ENCODE data around the gene XXYLT1. TPM values are rescaled to one million over a fixed set of nuclear protein-coding genes. Genes with fewer than 3 reads are reported as not detected.

XXYLT1 gene
- total RNA-seq, 2 experiments from 2014 or later: 3.1 to 3.7 TPM

GRCh38 chr3:195165790-195166189, 105.2 kb downstream of the XXYLT1 start:
- H3K4me1 Mint-ChIP-seq (ENCODE audit: low read depth): peaks cover 25% of the 10 kb centered on the region

DNA sequence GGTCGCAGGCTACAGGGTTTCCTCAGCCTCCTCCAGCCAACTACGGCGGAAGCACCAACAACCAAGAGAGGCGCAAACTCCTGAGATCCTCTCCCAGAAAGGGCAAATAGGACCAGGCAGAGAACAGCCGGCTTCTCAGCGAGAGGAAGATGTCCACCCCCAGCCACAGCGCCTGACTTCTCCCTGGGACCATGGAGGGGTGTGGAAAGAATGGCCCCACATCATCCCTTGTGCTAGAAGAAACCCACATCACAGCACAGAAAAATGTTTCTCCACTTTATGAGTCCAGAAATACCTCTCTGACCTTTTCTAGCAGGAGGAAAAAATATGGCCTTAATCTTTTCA, 105.7 kb downstream of the XXYLT1 start:
- CTCF ChIA-PET: no interaction called here
- ATAC-seq (ENCODE audit: poor library complexity): no peak
- POLR2A ChIA-PET: no interaction called here
- no peak for DNase-seq
- H3K4me1 ChIP-seq (ENCODE audit: insufficient read depth, low read length): peaks cover 26% of the 10 kb centered on the region
- Mint-ChIP-seq H3K9me3 (no peaks in the 10 kb centered on the region), H3K36me3 (ENCODE audit: low read depth) (no peaks in the 10 kb centered on the region), H3K27me3 (no peaks in the 10 kb centered on the region), H3K4me1 (ENCODE audit: low read depth) (peaks cover 25% of the 10 kb centered on the region), H3K4me3 (no peak overlapping the region), H3K27ac (no peak overlapping the region)
- H3K27me3 ChIP-seq (ENCODE audit: control insufficient read depth in 1 of 2, insufficient read depth in 2 of 2, low read length in 2 of 2): no peaks in the 10 kb centered on the region
- H3K9me3 ChIP-seq (ENCODE audit: control insufficient read depth in 1 of 2, insufficient read depth in 1 of 2, low read length in 2 of 2): no peaks in the 10 kb centered on the region
- intact Hi-C loops (cut with DNase I, micrococcal nuclease): no loop called here
- no peak for TF ChIP-seq CTCF (IDR thresholded peaks at IDR 0.05)
- no peak overlapping the region for H3K4me3 ChIP-seq (ENCODE audit: low read length)
- H3K36me3 ChIP-seq (ENCODE audit: insufficient read depth, low read length): no peaks in the 10 kb centered on the region
- H3K27ac ChIP-seq (ENCODE audit: low read depth in 1 of 2, low read length in 2 of 2): no peak overlapping the region

More at GRCh38 chr3:195165790-195166189, 105.2 kb downstream of the XXYLT1 start:
- no peaks in the 10 kb centered on the region for H3K27me3 ChIP-seq (ENCODE audit: control insufficient read depth in 1 of 2, insufficient read depth in 2 of 2, low read length in 2 of 2)
- ATAC-seq (ENCODE audit: poor library complexity) (no peak), DNase-seq (no peak)
- intact Hi-C loops (cut with DNase I, micrococcal nuclease): no loop called here
- H3K36me3 Mint-ChIP-seq (ENCODE audit: low read depth): no peaks in the 10 kb centered on the region
- ChIA-PET POLR2A (no interaction called here), CTCF (no interaction called here)
- no peak overlapping the region for H3K27ac ChIP-seq (ENCODE audit: low read depth in 1 of 2, low read length in 2 of 2)
- no peaks in the 10 kb centered on the region for H3K36me3 ChIP-seq (ENCODE audit: insufficient read depth, low read length)
- no peaks in the 10 kb centered on the region for H3K27me3 Mint-ChIP-seq
- H3K27ac Mint-ChIP-seq: no peak overlapping the region
- H3K4me3 ChIP-seq (ENCODE audit: low read length): no peak overlapping the region
- H3K9me3 Mint-ChIP-seq: no peaks in the 10 kb centered on the region
- peaks cover 23% of the 10 kb centered on the region for H3K4me1 ChIP-seq (ENCODE audit: insufficient read depth, low read length)
- H3K4me3 Mint-ChIP-seq: no peak overlapping the region
- H3K9me3 ChIP-seq (ENCODE audit: control insufficient read depth in 1 of 2, insufficient read depth in 1 of 2, low read length in 2 of 2): no peaks in the 10 kb centered on the region
- TF ChIP-seq CTCF (IDR thresholded peaks at IDR 0.05): no peak

GRCh38 chr3:195164573-195165264, 106.2 kb downstream of the XXYLT1 start:
- Mint-ChIP-seq H3K4me3 (no peak overlapping the region), H3K36me3 (ENCODE audit: low read depth) (no peaks in the 10 kb centered on the region), H3K27me3 (no peaks in the 10 kb centered on the region), H3K4me1 (ENCODE audit: low read depth) (peaks cover 25% of the 10 kb centered on the region), H3K9me3 (no peaks in the 10 kb centered on the region), H3K27ac (no peak overlapping the region)
- Histone ChIP-seq H3K27ac (ENCODE audit: low read depth in 1 of 2, low read length in 2 of 2) (no peak overlapping the region), H3K27me3 (ENCODE audit: control insufficient read depth in 1 of 2, insufficient read depth in 2 of 2, low read length in 2 of 2) (no peaks in the 10 kb centered on the region), H3K36me3 (ENCODE audit: insufficient read depth, low read length) (no peaks in the 10 kb centered on the region), H3K4me3 (ENCODE audit: low read length) (no peak overlapping the region), H3K4me1 (ENCODE audit: insufficient read depth, low read length) (peaks cover 26% of the 10 kb centered on the region), H3K9me3 (ENCODE audit: control insufficient read depth in 1 of 2, insufficient read depth in 1 of 2, low read length in 2 of 2) (no peaks in the 10 kb centered on the region)
- ChIA-PET CTCF (no interaction called here), POLR2A (no interaction called here)
- intact Hi-C loops (cut with DNase I, micrococcal nuclease): no loop called here
- TF ChIP-seq CTCF (IDR thresholded peaks at IDR 0.05): no peak
- DNase-seq (no peak), ATAC-seq (ENCODE audit: poor library complexity) (no peak)
